ENCODE measurements around the gene SLC25A21. TPM values are rescaled to one million over a fixed set of nuclear protein-coding genes. Genes with fewer than 3 reads are reported as not detected.

SLC25A21 gene
- total RNA-seq, 1 experiment from 2014 or later, result 7.1 TPM

DNA sequence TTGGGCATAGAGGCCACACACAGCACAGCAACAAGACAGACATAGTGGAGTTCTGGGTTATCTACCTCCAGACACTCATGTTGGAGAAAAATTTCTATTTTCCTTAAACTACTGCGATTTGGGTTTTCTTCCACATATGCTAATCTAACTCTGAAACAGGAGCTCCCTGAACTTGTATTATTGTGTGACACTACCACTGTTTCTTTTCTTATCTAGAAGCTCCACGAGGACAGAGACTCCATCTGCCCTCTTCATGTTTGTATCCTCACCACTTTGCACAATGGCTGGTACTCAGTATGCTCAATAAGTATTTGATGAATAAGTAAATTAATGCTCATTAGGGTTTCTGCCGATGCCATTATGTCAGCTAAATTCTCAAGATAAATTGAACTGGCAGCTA, 292.1 kb downstream of the SLC25A21 start:
- Mint-ChIP-seq H3K27ac (no peak overlapping the region), H3K27me3 (ENCODE audit: low read depth) (no peaks in the 10 kb centered on the region), H3K9me3 (peaks cover 0 to 4% of the 10 kb centered on the region in 2 experiments; a peak in 2 of 5 replicates), H3K4me3 (no peak overlapping the region), H3K36me3 (ENCODE audit: insufficient read depth in 1 of 3, low read depth in 3 of 3) (no peaks in the 10 kb centered on the region), H3K4me1 (no peaks in the 10 kb centered on the region)
- Histone ChIP-seq H3T11ph (ENCODE audit: low read length) (no peak overlapping the region), H3K56ac (ENCODE audit: insufficient read length, low read depth, low read length) (no peak overlapping the region), H3K79me2 (ENCODE audit: insufficient read depth, low read length) (no peaks in the 10 kb centered on the region), H3K18ac (ENCODE audit: insufficient read length, low read depth, low read length) (no peak overlapping the region), H4K5ac (ENCODE audit: insufficient read length, low read depth, low read length) (no peak overlapping the region), H3K4ac (ENCODE audit: low read depth, low read length) (no peak overlapping the region), H3K27me3 (ENCODE audit: insufficient read depth, low read length) (no peaks in the 10 kb centered on the region), H3K23me2 (ENCODE audit: insufficient read length, low read depth, low read length, poor library complexity, severe bottlenecking) (no peaks in the 10 kb centered on the region), H4K91ac (ENCODE audit: insufficient read length, low read depth, low read length) (no peak overlapping the region), H2BK120ac (ENCODE audit: low read depth, low read length, poor library complexity, severe bottlenecking) (no peak overlapping the region), H3K14ac (ENCODE audit: insufficient read depth, low read length) (no peak overlapping the region), H3K27ac (ENCODE audit: insufficient read length, low read depth, low read length) (no peak overlapping the region), H3K79me1 (ENCODE audit: insufficient read depth, low read depth, low read length, poor library complexity, severe bottlenecking) (no peaks in the 10 kb centered on the region), H3K4me2 (ENCODE audit: insufficient read depth, insufficient read length, low read length) (no peak overlapping the region), H2AFZ (ENCODE audit: low read length) (no peak overlapping the region), H2BK12ac (ENCODE audit: insufficient read length, low read depth, low read length) (no peak overlapping the region), H2BK15ac (ENCODE audit: low read depth, low read length) (no peak overlapping the region), H2AK5ac (ENCODE audit: insufficient read length, low read length) (no peak overlapping the region), H3K9ac (ENCODE audit: extremely low read depth, insufficient read length, low read length) (no peak overlapping the region), H3K9me3 (ENCODE audit: control insufficient read depth, low read depth, low read length) (no peaks in the 10 kb centered on the region), H3K4me1 (ENCODE audit: insufficient read depth, low read length) (no peaks in the 10 kb centered on the region), H4K20me1 (ENCODE audit: control insufficient read depth, insufficient read depth, insufficient read length) (peaks cover 3% of the 10 kb centered on the region), H3K23ac (ENCODE audit: insufficient read length, low read depth, low read length) (no peak overlapping the region), H2BK20ac (ENCODE audit: low read depth, low read length, poor library complexity, severe bottlenecking) (no peak overlapping the region), H2BK5ac (ENCODE audit: insufficient read length, low read length) (no peak overlapping the region), H4K8ac (replicated peaks; ENCODE audit: insufficient read length, low read depth, low read length) (no peak overlapping the region)
- DNase-seq, result no peak
- no CpG with 5 or more reads among the region's 3 CpGs for WGBS (ENCODE audit: extremely low coverage, insufficient read length, low lambda C conversion rate)
- TF ChIP-seq, protein P1, sequence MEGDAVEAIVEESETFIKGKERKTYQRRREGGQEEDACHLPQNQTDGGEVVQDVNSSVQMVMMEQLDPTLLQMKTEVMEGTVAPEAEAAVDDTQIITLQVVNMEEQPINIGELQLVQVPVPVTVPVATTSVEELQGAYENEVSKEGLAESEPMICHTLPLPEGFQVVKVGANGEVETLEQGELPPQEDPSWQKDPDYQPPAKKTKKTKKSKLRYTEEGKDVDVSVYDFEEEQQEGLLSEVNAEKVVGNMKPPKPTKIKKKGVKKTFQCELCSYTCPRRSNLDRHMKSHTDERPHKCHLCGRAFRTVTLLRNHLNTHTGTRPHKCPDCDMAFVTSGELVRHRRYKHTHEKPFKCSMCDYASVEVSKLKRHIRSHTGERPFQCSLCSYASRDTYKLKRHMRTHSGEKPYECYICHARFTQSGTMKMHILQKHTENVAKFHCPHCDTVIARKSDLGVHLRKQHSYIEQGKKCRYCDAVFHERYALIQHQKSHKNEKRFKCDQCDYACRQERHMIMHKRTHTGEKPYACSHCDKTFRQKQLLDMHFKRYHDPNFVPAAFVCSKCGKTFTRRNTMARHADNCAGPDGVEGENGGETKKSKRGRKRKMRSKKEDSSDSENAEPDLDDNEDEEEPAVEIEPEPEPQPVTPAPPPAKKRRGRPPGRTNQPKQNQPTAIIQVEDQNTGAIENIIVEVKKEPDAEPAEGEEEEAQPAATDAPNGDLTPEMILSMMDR (conservative IDR thresholded peaks at IDR 0.05), result no peak

Measured in H9 (cell line).